Measurements from ENCODE around the gene GATC. TPM values are rescaled to one million over a fixed set of nuclear protein-coding genes. Genes with fewer than 3 reads are reported as not detected.
A peak's percentile ranks its signal among the peaks of the same experiment; 100 is the strongest.
"Not testable (repeated sequence)": the region's sequence is repeated elsewhere in the genome, so short reads cannot be mapped to it uniquely, and the experiment has no call there.

GATC gene
- total RNA-seq, 1 donor from 2014 or later: 22.9 TPM

DNA sequence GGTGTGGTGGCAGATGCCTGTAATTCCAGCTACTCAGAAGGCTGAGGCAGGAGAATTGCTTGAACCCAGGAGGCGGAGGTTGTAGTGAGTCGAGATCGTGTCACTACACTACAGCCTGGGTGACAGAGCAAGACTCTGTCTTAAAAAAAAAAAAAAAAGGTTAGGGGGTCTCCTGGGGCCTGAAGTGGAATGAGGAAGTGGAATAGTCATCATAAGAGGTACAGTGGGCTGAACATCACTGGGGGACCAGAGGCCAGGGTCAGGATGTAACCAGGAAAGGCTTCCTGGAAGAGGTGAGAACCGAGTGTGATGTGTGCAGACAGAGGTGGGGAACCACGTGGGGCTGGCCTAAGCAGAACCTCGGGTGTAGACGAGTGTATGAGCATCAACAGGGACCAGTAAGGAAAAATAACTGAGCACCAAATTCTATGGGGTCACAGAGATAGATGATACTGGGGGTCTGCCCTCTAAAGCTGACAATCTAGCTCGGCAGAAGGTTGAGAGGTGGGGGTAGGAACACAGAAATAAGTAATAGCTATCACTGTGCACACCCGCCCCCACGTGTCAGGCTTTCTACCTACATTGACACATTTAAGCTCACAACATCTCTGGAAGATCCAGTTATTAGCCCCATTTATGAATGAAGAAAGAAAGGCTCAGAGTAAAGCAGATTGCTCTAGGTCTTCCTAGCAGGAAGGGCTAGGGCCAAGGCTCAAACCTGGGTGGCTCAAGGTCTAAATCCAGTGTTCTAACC, 13.3 kb upstream of the GATC start:
- no peak for DNase-seq (ENCODE audit: low spot score)
- no peak for ATAC-seq

DNA sequence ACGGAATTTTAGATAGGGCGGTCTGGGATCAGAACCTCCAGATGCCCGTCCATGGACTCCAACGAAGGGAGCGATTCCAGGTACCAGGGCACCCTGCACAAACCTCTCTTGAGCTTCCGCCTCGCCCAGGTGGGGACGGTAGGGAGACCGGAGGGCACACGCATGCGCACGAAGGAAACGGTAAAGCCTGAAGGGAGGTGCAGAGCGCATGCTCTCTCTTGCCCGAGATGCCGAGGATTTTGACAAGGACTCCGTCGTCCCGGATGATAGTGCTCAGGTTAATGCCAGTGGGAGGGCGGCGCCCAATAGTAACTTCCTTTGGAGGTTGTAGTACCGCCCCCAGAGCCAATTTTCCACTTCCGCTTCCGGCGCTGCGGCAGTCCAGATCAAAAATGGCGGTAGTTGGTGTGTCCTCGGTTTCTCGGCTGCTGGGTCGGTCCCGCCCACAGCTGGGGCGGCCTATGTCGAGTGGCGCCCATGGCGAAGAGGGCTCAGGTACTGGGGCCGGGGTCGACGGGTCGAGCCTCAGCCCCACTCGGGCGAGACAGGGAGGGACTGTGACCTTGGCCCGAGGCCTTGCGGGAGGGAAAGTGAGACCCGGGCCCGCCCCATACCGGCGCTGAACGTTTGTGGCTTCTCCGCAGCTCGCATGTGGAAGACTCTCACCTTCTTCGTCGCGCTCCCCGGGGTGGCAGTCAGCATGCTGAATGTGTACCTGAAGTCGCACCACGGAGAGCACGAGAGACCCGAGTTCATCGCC, 8.3 kb upstream of the GATC start, which contains the start of gene COX6A1:
Gene COX6A1 (plus strand): TSS at position 379 of the 760 bp plus-strand sequence. CDS start 14 bp downstream, at position 393.
- peak; percentile 97 for DNase-seq (ENCODE audit: low spot score)
- peak; percentile 98 for ATAC-seq

DNA sequence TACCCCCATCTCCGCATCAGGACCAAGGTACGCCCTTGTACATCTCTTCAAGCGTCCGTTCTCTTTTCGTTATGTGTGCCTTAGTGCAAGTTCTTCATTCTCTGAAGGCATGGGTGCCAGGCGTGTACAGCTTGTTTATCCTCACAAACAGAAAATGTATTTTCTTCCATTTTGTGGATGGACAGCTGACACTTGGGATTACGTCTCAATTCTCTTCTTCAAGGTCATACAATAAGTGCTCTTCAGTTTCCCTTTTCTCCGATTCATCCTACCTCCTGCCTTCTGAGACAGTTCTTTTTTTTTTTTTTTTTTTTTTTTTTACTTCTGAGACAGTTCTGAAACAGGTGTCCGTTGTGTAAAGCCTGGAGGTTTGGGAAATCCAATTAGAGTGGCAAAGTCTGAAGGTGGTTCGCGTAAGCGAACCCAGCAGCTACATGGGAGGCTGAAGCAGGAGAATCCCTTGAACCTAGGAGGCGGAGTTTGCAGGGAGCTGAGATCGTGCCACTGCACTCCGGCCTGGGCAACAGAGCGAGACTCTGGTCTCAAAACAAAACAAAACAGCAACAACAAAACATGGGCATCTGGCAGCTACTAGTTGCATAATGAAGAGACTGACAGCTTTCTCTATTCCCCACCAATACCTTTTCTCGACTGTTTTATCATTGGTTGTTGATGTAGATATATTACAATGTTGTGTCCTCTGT, 7.6 kb upstream of the GATC start:
- ATAC-seq: peak; percentile 4

DNA sequence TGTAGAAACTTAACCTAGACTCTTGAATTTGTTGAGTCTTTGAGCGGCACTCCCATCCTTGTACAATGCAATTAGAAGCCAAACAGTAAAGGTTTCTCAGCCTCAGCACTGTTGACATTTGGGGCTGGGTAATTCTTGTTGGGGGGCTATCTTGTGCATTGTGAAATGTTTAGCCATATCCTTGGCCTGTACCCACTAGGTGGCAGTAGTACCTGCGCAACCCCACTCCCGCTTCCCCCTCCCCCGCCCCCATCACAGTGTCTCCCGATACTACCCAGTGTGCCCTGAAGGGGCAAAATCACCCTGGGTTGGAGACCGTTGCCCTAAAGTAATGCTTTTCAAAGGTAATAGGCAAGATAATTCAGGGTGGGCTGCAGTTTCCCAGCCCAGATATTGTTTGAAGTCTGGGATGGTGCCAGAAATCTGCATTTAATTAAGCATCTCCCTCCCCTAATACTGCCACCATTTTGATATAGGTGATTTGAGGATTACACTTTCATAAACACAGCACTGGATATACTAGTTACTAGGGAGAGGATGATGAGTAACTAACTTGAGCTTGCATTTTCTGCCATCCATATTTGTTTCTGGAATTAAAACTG, 6.5 kb upstream of the GATC start:
- DNase-seq (ENCODE audit: low spot score) (no peak), ATAC-seq (peak; percentile 49)

More for the DNA sequence above, 7.6 kb upstream of the GATC start:
- no peak for DNase-seq (ENCODE audit: low spot score)

DNA sequence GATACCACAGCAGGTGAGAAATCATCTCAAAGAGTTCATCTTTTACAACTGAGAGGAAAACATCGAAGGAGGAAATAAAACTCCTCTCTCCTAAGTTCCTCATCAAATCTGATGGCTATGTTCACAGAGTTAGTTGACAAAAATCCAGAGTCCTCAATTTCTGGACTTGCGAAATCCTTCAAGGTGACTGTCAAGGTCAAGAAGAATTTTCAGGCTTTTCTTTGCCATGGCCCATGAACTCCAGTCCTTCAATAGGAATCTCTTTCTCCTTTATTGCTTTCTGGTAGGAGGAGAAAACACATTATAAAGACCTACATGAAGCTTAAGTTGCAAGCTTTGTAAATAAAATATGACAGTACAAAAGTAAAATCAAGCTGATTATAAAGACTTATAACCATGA, 1.6 kb upstream of the GATC start:
- DNase-seq (ENCODE audit: low spot score) (no peak), ATAC-seq (no peak)

DNA sequence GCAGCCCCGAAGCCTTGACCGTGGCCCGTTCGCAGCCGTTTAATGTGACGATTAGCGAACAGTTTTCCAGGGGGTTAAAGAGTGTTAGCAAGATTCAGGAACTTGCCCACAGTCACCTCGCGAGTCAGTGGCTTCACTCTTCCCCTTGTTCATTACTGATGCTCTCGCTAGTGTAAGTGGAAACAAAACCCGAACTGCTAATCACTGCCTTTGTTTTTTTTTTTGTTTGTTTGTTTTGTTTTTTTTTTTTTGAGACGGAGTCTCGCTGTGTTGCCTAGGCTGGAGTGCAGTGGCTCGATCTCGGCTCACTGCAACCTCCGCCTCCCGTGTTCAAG, 567 bp downstream of the GATC start:
- not testable (repeated sequence) for DNase-seq (ENCODE audit: low spot score); ATAC-seq

DNA sequence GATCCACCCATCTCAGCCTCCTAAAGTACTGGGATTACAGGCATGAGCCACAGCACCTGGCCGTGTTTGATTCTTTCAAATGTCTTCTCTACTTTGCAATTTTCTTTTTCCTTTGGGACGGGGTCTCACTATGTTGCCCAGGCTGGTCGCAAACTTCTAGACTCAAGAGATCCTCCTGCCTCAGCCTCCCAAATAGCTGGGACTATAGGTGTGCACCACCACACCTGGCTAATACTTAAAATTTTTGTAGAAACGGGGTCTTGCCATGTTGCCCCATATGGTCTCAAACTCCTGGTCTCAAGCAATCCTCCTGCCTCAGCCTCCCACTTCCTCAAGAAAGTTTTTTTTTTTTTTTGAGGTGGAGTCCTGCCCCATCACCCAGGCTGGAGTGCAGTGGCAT, 1.7 kb downstream of the GATC start:
- DNase-seq (ENCODE audit: low spot score) (no peak), ATAC-seq (no peak)

DNA sequence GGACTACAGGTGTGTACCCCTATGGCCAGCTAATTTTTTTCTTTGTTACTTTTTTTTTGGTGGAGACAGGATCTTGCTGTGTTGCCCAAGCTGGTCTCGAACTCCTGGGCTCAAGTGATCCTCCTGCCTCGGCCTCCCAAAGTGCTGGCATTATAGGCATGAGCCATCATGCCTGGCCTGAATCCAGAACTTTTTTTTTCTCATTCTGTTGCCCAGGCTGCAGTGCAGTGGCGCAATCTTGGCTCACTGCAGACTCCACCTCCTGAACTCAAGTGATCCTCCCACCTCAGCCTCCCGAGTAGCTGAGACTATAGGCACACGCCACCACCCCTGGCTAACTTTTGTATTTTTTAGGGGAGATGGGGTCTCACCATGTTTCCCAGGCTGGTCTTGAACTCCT, 6.3 kb downstream of the GATC start:
- ATAC-seq: peak; percentile 47
- DNase-seq (ENCODE audit: low spot score): not testable (repeated sequence)

DNA sequence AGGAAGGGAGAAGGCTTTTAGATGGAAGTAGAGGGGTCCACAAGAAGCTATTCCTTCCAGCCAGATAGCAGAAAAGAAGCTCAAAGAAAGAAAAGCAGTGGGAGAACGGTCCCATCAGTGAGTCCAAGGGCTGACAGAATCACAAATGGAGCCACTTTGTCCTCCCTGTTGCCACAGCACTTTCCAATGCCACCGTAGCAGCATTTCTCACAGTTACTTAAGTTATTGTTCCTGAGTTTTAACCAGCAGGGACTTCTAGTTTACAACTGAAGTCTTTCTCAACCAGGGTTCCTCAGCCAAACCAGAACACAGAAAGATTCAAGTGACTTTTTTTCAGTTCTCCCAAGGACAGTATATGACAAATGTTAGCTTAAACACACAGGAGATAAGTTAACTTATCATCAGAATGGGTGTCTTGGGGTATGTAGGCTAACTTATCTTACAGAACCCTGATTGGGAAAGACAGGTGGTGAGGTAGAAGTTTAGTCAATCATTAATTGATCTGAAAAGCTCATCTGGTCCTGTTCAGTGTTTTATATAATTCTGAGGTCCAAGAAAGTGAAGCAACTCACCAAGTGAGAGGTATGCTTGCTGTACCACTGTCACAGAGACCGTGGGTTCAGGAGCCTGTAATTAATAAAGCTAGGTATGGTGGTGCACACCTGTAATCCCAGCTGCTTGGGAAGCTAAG, 7.0 kb downstream of the GATC start:
- DNase-seq (ENCODE audit: low spot score): no peak
- peak; percentile 79 for ATAC-seq

DNA sequence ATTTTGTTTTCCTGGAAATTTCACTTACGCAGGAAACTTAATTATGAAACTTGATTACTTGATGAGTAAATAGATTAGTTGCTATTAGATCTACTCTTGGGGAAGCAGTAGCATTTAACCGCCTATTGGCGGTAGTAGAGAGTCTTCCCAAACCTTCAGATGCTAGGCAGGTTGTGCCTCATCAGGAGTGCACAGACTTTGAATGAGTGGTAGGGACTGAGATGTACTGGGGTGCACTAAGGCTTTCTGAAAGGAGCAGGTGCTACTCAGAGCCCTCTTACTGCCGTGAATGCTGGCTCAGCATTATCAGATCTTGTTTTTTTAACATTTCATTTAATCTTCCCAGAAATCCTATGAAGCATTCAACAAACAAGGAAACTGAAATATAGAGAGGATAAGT, 7.7 kb downstream of the GATC start:
- ATAC-seq (peak; percentile 53), DNase-seq (ENCODE audit: low spot score) (no peak)

DNA sequence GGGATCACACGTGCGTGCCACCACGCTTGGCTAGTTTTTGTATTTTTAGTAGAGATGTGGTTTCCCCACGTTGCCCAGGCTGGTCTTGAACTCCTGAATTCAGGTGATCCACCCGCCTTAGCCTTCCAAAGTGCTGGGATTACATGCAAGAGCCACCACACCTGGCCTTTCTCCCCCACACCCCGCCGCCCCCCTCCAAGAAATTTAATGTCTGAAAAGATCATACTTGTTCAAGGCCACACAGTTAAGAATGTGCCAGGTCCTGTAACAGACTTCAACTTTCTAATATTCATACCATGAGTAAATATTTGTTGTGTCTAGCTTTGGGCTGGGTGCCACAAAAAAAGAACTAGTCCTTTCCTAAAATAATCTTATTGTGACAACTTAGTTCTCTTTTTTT, 9.1 kb downstream of the GATC start:
- ATAC-seq: no peak
- no peak for DNase-seq (ENCODE audit: low spot score)

DNA sequence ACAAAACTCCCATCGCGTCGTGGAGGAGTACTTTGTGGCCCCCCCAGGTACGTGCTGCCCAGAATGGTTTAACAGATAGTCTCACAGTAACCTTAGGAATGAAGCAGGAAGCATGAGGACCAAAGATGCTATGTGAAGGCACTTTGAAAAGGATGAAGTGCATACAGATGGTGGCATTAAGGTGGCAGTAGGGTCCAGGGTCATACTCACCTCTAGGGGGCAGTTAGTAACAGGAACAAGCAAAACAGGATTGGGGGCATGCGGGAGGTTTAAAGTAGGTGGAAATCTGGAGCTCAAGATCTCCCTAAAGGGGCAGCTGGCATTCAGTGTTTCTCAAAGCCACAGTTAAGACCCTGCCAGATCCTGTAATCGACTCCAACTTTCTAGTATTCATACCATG, 10.9 kb downstream of the GATC start:
- no peak for DNase-seq (ENCODE audit: low spot score)
- ATAC-seq: no peak

DNA sequence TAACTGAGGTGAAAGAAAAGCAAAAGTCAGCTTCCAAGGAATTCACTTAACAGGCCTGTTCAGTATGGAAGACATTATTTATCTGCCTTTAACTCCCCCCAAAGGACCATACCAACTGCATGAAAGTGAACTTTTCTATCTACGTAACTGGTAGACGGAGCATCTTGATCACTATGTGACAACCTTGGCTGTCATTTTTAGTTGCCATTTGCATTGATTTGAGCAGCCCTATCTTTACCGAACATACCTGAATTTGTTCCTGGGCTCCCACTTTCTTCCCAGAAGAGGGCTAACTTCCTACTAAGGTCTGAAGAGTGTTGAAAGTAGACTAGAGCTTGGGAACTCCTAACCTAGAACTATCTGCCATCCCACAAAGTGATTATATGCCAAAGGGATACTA, 13.9 kb downstream of the GATC start:
- no peak for ATAC-seq
- DNase-seq (ENCODE audit: low spot score): no peak

DNA sequence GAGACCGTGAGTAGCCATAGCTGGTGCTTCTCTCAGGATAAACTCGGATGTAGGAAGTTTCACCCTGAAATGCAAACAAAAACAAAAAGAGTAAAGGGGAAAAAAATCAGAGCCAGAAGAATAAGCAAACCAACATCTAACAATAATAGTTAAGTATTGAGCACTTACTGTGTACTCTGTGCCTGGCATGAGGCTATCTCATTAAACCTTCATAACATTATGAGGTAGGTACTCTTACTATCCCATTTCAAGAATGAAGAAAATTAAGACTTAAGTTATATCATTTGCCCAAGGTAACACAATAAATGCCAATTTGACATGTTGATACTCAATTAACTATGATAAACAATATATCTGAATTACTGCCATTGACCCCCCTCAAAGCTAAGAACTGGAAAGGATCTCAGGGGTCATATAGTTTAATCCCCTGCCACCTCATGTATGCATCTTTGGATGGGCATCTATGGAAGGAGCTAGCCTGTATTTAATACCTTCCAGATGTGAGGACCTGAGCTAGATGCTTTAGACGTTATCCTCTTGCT, 15.9 kb downstream of the GATC start:
- ATAC-seq: no peak
- DNase-seq (ENCODE audit: low spot score): no peak

DNA sequence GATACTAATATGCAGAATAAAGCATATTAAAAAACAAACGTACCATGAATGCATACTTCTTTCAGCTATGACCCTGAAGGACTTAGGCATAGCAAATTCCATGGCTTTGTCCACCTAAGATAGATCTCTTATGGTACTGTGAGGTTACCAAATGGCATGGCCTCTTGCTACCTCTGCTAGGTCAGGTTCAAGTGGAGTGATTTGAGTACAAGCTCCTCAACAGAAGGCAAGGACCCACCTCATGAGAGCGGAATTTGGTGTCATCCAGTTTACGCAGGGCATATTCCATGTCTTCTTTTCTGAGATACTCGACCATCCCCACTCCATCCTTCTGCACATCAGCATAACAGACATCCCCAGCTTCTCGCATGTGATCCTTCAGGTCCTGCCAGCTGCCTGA, 17.5 kb downstream of the GATC start:
- ATAC-seq: no peak
- DNase-seq (ENCODE audit: low spot score): no peak

DNA sequence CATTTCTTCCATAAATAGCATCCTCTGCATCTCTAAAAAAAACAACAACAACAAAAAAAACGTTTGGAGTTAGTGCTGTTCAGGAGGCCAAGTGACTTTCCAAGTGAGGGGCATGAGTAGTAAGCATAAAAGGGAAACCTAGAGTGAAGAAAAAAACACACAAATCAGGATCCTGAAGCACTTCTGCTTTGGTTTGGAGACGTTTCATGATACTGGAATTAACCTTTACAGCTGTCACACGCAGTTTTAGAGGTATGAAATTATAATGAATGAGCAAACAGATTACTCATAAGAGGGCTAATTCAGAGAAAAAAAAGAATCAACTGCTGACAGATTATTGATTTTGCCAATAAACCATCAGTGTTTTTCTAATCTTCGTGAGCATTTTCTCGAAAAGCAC, 19.5 kb downstream of the GATC start:
- DNase-seq (ENCODE audit: low spot score): no peak
- ATAC-seq: no peak

DNA sequence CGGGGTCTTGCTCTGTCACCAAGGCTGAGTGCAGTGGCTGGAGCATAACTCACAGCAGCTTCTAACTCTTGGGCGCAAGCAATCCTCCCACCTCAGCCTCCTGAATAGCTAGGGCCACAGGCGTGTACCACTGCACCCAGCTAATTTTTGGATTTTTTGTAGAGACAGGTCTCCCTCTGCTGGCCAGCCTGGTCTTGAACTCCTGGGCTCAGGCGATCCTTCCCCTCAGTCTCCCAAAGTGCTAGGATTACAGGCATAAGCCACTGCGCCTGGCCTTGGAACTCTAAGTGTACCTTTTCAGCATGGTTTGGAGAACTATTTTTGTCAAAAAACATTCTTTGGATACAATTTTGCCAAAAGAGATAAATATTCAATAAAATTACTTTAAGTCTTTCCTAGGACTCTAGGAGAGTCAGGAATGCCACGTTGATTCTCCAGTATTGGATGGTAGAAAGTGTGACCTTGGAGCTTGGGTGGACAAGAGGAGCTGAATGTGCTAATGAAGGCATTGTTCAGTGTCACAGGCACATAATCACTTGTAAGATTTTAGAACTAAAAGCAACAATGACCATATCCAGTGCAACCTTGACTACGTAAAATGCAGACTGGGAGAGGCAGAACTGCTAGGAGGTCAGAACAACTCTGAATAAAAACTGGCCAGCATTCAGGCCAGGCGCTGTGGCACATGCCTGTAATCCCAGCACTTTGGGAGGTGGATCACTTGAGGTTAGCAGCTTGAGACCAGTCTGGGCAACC, 20.5 kb downstream of the GATC start:
- peak; percentile 25 for ATAC-seq
- no peak for DNase-seq (ENCODE audit: low spot score)

DNA sequence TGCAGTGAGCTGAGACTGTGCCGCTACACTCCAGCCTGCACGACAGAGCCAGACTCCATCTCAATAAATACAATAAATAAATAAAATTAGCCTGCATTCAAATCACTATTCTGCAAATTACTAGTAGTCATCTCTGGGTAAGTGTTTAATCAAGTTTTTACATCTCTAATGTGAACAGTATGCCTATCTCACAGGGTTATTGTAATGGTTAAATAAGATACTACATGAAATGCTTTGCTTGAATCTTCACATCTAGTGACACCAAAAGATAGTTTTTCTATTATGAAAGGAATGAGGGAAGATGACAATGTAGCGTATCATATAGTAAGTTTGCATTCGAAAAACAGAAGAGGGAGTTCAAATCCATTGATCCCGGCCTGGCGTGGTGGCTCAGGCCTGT, 21.2 kb downstream of the GATC start:
- no peak for ATAC-seq
- no peak for DNase-seq (ENCODE audit: low spot score)

DNA sequence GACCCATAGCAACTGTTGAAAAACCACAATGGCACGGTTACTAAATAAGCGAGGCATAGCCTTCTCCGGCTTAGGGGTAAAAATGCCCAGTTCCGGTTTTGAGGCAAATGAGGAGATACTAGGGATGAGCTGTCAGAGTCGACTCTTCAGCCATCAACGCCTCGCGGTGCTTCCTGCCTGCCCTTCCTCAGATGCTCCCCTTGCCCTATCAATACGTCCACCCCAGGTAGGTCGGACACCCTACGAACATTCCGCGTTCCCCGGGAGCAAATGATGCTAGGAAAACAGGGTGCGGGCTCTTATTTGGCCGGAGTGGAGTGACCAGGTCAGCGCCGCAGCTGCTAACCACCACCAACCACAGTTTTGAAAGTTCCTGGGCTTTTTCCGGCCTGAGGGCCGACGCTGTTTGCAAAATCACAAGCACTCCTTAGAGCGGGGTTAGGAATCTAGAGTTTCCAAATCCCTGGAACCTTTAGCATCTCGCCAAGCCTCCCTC, 22.1 kb downstream of the GATC start:
- ATAC-seq (peak; percentile 30), DNase-seq (ENCODE audit: low spot score) (peak; percentile 51)

Measured in left lobe of liver (tissue), 2 donors.